ENCODE results near the gene KIF26B. TPM values are rescaled to one million over a fixed set of nuclear protein-coding genes. Genes with fewer than 3 reads are reported as not detected.

Gene KIF26B
- total and polyA plus RNA-seq, 10 of the 15 experiments (the other 5 are each of a cell fraction or from before 2014, with no cell fraction given): 0.35 to 11.6 (median 2.2) TPM

DNA sequence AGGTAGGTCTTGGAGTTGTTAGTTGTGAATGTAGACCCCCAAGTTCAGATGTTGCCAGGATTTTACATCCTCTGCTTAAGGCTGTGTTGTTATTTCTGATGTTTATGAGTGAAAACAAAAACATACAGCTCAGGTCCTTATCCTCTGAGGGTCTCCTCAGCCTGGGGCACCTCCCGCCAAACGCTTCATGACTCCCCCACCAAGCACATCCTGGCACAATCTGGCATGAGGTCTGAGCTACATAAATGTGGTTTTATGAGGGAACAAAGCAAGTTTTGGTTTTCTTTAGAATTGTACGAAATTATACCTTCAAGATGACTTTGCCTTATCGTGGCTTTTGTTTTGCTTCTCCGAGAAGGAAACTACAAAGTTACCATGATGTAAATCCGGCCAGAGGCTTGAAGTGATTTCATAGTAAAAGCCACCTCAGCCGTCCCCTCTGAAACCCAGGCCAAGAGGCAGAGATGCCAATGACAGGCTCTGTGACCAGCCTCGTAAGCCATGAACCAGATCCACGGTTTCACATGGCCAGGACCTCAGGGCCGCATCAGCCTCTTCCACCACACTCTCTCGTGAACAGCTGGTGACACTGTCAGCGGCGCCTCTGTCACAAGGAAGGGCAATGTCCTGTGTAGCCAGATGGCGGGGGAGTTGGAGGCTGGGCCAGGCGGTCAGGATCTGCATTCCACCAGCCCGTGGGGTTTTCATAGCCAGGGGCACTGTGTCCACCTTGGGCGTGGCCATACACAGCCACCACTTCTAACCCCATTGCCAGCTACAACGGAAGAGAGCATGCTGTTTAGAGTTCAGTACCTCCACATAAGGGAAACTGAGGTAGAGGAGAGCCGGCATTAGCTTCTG lies 199.4 kb downstream of the KIF26B start:
- Histone ChIP-seq H4K20me1 (ENCODE audit: control insufficient read depth, insufficient read depth) (no peaks in the 10 kb centered on the region), H3K9ac (ENCODE audit: control insufficient read depth, insufficient read depth, low read length) (no peak overlapping the region), H3K36me3 (ENCODE audit: control insufficient read depth in 2 of 2, insufficient read depth in 2 of 2, low read length in 1 of 2) (no peaks in the 10 kb centered on the region), H3K4me3 (no peak overlapping the region), H3K27ac (ENCODE audit: control insufficient read depth, insufficient read depth) (no peak overlapping the region), H3K4me1 (ENCODE audit: control insufficient read depth, insufficient read depth, low read length) (no peaks in the 10 kb centered on the region), H3K27me3 (replicated peaks in 1 of 2; ENCODE audit: control insufficient read depth in 2 of 2, insufficient read depth in 2 of 2, low read length in 1 of 2) (peaks cover 0 to 3% of the 10 kb centered on the region in 2 experiments; a peak in 3 of 4 replicates), H3K9me3 (replicated peaks; ENCODE audit: control insufficient read depth, insufficient read depth, low read length) (no peaks in the 10 kb centered on the region), H2AFZ (ENCODE audit: control insufficient read depth, low read depth, low read length) (no peak overlapping the region), H3K4me2 (ENCODE audit: control insufficient read depth, insufficient read depth) (no peak overlapping the region), H3K79me2 (ENCODE audit: control insufficient read depth, insufficient read depth, low read length) (no peaks in the 10 kb centered on the region)
- no peak for ATAC-seq
- FAIRE-seq: no peak
- intact Hi-C loops (cut with micrococcal nuclease; ENCODE audit: unreplicated experiment): no loop called here
- ChIA-PET SMC1A (ENCODE audit: uncharacterized antibody, unreplicated experiment) (no interaction called here), POLR2A (no interaction called here), RAD21 (ENCODE audit: unreplicated experiment) (no interaction called here), CTCF (no interaction called here)
- no peak for DNase-seq (ENCODE audit: low read depth, low spot score)
- in situ Hi-C loops (cut with MboI): no loop called here
- 41% methylated on average over 19 of the region's 19 CpGs for WGBS (ENCODE audit: insufficient coverage, insufficient replicate concordance, low lambda C conversion rate, missing lambda C conversion rate)
- BruUV-seq (replicated peaks): no TSS peak
- TF ChIP-seq BHLHE40 (IDR thresholded peaks at IDR 0.05; ENCODE audit: borderline replicate concordance in 1 of 2, low read depth in 2 of 2, low read length in 1 of 2) (no peak), IKZF2 (IDR thresholded peaks at IDR 0.05) (no peak), DPF2 (IDR thresholded peaks at IDR 0.05) (no peak), RCOR1 (conservative IDR thresholded peaks at IDR 0.05; ENCODE audit: low read depth, low read length) (no peak), RAD21 (IDR thresholded peaks at IDR 0.05; ENCODE audit: insufficient read depth, low read depth, low read length) (no peak), ZSCAN29 (IDR thresholded peaks at IDR 0.05) (no peak), SRF (IDR thresholded peaks at IDR 0.05; ENCODE audit: low read depth in 2 of 2, low read length in 2 of 2) (no peak), YY1 (IDR thresholded peaks at IDR 0.05; ENCODE audit: low read depth, low read length) (no peak), BCL11A (IDR thresholded peaks at IDR 0.05; ENCODE audit: low read depth, low read length) (no peak), RUNX3 (IDR thresholded peaks at IDR 0.05; ENCODE audit: low read length) (no peak), TCF7 (IDR thresholded peaks at IDR 0.05; ENCODE audit: borderline replicate concordance) (no peak), BACH1 (IDR thresholded peaks at IDR 0.05; ENCODE audit: borderline replicate concordance) (no peak), ESRRA (IDR thresholded peaks at IDR 0.05; ENCODE audit: low read length) (no peak), PRDM15 (CRISPR knock-in tag; IDR thresholded peaks at IDR 0.05) (no peak)
- TF ChIP-seq, protein P1, sequence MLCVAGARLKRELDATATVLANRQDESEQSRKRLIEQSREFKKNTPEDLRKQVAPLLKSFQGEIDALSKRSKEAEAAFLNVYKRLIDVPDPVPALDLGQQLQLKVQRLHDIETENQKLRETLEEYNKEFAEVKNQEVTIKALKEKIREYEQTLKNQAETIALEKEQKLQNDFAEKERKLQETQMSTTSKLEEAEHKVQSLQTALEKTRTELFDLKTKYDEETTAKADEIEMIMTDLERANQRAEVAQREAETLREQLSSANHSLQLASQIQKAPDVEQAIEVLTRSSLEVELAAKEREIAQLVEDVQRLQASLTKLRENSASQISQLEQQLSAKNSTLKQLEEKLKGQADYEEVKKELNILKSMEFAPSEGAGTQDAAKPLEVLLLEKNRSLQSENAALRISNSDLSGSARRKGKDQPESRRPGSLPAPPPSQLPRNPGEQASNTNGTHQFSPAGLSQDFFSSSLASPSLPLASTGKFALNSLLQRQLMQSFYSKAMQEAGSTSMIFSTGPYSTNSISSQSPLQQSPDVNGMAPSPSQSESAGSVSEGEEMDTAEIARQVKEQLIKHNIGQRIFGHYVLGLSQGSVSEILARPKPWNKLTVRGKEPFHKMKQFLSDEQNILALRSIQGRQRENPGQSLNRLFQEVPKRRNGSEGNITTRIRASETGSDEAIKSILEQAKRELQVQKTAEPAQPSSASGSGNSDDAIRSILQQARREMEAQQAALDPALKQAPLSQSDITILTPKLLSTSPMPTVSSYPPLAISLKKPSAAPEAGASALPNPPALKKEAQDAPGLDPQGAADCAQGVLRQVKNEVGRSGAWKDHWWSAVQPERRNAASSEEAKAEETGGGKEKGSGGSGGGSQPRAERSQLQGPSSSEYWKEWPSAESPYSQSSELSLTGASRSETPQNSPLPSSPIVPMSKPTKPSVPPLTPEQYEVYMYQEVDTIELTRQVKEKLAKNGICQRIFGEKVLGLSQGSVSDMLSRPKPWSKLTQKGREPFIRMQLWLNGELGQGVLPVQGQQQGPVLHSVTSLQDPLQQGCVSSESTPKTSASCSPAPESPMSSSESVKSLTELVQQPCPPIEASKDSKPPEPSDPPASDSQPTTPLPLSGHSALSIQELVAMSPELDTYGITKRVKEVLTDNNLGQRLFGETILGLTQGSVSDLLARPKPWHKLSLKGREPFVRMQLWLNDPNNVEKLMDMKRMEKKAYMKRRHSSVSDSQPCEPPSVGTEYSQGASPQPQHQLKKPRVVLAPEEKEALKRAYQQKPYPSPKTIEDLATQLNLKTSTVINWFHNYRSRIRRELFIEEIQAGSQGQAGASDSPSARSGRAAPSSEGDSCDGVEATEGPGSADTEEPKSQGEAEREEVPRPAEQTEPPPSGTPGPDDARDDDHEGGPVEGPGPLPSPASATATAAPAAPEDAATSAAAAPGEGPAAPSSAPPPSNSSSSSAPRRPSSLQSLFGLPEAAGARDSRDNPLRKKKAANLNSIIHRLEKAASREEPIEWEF (IDR thresholded peaks at IDR 0.05; ENCODE audit: insufficient replicate concordance, low read depth, low read length): no peak
